Medulla oblongata (tissue), 1 donor: Measurements from ENCODE around the gene SOX1.

Experiments used
- DNase-seq: peaks from one replicate; pipeline ENCODE4 v3.0.0-alpha.2; 2015; ENCODE audit errors: extremely low spot score

SOX1 gene

GRCh38 chr13:112067116-112067741 is at the start of gene SOX1:
Gene SOX1 (plus strand): TSS chr13:112067149. CDS start chr13:112067659, 510 bp downstream.
- no peak for DNase-seq

GRCh38 chr13:112024577-112024976 is 42.4 kb upstream of the SOX1 start:
- DNase-seq: no peak

- DNase-seq: no peak
Measured at GRCh38 chr13:112027250-112027649, 39.7 kb upstream of the SOX1 start.

- no peak for DNase-seq
Measured at GRCh38 chr13:112028481-112028880, 38.5 kb upstream of the SOX1 start.

- DNase-seq: no peak
Measured at GRCh38 chr13:112029143-112029542, 37.8 kb upstream of the SOX1 start.

- no peak for DNase-seq
Measured at GRCh38 chr13:112032186-112032993, 34.6 kb upstream of the SOX1 start.

GRCh38 chr13:112034231-112034630 is 32.7 kb upstream of the SOX1 start:
- no peak for DNase-seq

GRCh38 chr13:112034846-112035245 is 32.1 kb upstream of the SOX1 start:
- no peak for DNase-seq

GRCh38 chr13:112042496-112042895 is 24.5 kb upstream of the SOX1 start:
- no peak for DNase-seq

GRCh38 chr13:112052213-112052612 is 14.7 kb upstream of the SOX1 start:
- no peak for DNase-seq

GRCh38 chr13:112053167-112053743 is 13.7 kb upstream of the SOX1 start:
- DNase-seq: no peak

GRCh38 chr13:112053744-112054615 is 13.0 kb upstream of the SOX1 start:
- no peak for DNase-seq

- DNase-seq: no peak
Measured at GRCh38 chr13:112054616-112055015, 12.3 kb upstream of the SOX1 start.

- DNase-seq: no peak
Measured at GRCh38 chr13:112055036-112055914, 11.7 kb upstream of the SOX1 start.

- DNase-seq: no peak
Measured at GRCh38 chr13:112055915-112056269, 11.1 kb upstream of the SOX1 start.

GRCh38 chr13:112056284-112056727 is 10.6 kb upstream of the SOX1 start:
- no peak for DNase-seq

- no peak for DNase-seq
Measured at GRCh38 chr13:112056739-112057438, 10.1 kb upstream of the SOX1 start.

GRCh38 chr13:112057439-112057735 is 9.6 kb upstream of the SOX1 start:
- no peak for DNase-seq

- no peak for DNase-seq
Measured at GRCh38 chr13:112057736-112058518, 9.0 kb upstream of the SOX1 start.

GRCh38 chr13:112058519-112058873 is 8.5 kb upstream of the SOX1 start:
- DNase-seq: no peak
